HG03039 (cell line): ENCODE measurements around the gene ZMIZ2.
"Not testable (repeated sequence)": the region's sequence is repeated elsewhere in the genome, so short reads cannot be mapped to it uniquely, and the experiment has no call there.

Experiments used
- ATAC-seq: cut with Tn5 transposase; IDR thresholded peaks from one replicate; pipeline ENCODE4 v1.9.1; 2021; ENCODE audit warnings: mild to moderate bottlenecking, moderate library complexity; ENCODE audit not compliant: unreplicated experiment

Gene ZMIZ2

GRCh38 chr7:44727937-44728262 lies 20.7 kb upstream of the ZMIZ2 start:
- ATAC-seq: no peak

GRCh38 chr7:44729949-44730590 lies 18.6 kb upstream of the ZMIZ2 start:
- no peak for ATAC-seq

- not testable (repeated sequence) for ATAC-seq
These were observed 15.7 kb upstream of the ZMIZ2 start for GRCh38 chr7:44732971-44733370.

GRCh38 chr7:44733708-44734481 lies 14.8 kb upstream of the ZMIZ2 start:
- no peak for ATAC-seq

GRCh38 chr7:44735403-44736165 lies 13.1 kb upstream of the ZMIZ2 start:
- peak; percentile 71 for ATAC-seq

GRCh38 chr7:44736896-44737295 lies 11.8 kb upstream of the ZMIZ2 start:
- ATAC-seq: no peak

- ATAC-seq: no peak
These were observed 10.5 kb upstream of the ZMIZ2 start for GRCh38 chr7:44738051-44738723.

- no peak for ATAC-seq
These were observed 9.6 kb upstream of the ZMIZ2 start for GRCh38 chr7:44738876-44739665.

- no peak for ATAC-seq
These were observed 8.6 kb upstream of the ZMIZ2 start for GRCh38 chr7:44740055-44740454.

GRCh38 chr7:44743750-44744149 lies 4.9 kb upstream of the ZMIZ2 start:
- ATAC-seq: no peak

- ATAC-seq: peak; percentile 6
These were observed 493 bp downstream of the ZMIZ2 start for GRCh38 chr7:44748948-44749731.

- ATAC-seq: no peak
These were observed 1.3 kb downstream of the ZMIZ2 start for GRCh38 chr7:44749992-44750391.

- no peak for ATAC-seq
These were observed 1.8 kb downstream of the ZMIZ2 start for GRCh38 chr7:44750424-44750823.

GRCh38 chr7:44750921-44751571 lies 2.4 kb downstream of the ZMIZ2 start:
- peak; percentile 51 for ATAC-seq

- ATAC-seq: no peak
These were observed 4.2 kb downstream of the ZMIZ2 start for GRCh38 chr7:44752822-44753221.

GRCh38 chr7:44754802-44755697 lies 6.4 kb downstream of the ZMIZ2 start:
- ATAC-seq: no peak

GRCh38 chr7:44755698-44756627 lies 7.3 kb downstream of the ZMIZ2 start:
- no peak for ATAC-seq
